SHP77 (cell line): ENCODE measurements around the gene PYM1.
A peak's percentile ranks its signal among the peaks of the same experiment; 100 is the strongest.

Source experiments
- DNase-seq, 2 experiments: peaks; one replicate each; lab custom pipeline; 2025; lab: John Stamatoyannopoulos, UW

Gene PYM1

GRCh38 chr12:55927588-55928502 lies at the start of gene PYM1:
Gene PYM1, minus strand, starts transcription at chr12:55927894. Its CDS starts 133 bp downstream, at chr12:55927761.
- DNase-seq, result peak; percentile 34 to 70

GRCh38 chr12:55974308-55974730 lies 46.6 kb upstream of the PYM1 start:
- DNase-seq, result peak in 1 of 2 experiments; percentile 29

- peak; percentile 99 to 100 for DNase-seq
These were observed 46.1 kb upstream of the PYM1 start, which contains the start of gene RAB5B for GRCh38 chr12:55973599-55974307. Gene RAB5B, plus strand, starts transcription at chr12:55974078. Its CDS starts 12,883 bp downstream, at chr12:55986961.

- no peak for DNase-seq
These were observed 45.4 kb upstream of the PYM1 start for GRCh38 chr12:55972911-55973598.

GRCh38 chr12:55972456-55972855 lies 44.8 kb upstream of the PYM1 start:
- no peak for DNase-seq

GRCh38 chr12:55972042-55972441 lies 44.3 kb upstream of the PYM1 start:
- DNase-seq, result no peak

GRCh38 chr12:55970775-55971174 lies 43.1 kb upstream of the PYM1 start:
- DNase-seq, result no peak

- no peak for DNase-seq
These were observed 41.7 kb upstream of the PYM1 start for GRCh38 chr12:55969356-55969755.

- DNase-seq, result peak; percentile 53 to 81
These were observed 39.0 kb upstream of the PYM1 start, which contains the start of gene CDK2 for GRCh38 chr12:55966408-55967281. Gene CDK2, plus strand, starts transcription at chr12:55966830. Its CDS starts 179 bp downstream, at chr12:55967009.

- peak in 1 of 2 experiments; percentile 6 for DNase-seq
These were observed 38.3 kb upstream of the PYM1 start, which contains the start of gene PMEL for GRCh38 chr12:55965941-55966407. Gene PMEL, minus strand, starts transcription at chr12:55966042. Its CDS starts 31 bp downstream, at chr12:55966011.

GRCh38 chr12:55965240-55965639 lies 37.5 kb upstream of the PYM1 start:
- no peak for DNase-seq

GRCh38 chr12:55963760-55964159 lies 36.1 kb upstream of the PYM1 start:
- no peak for DNase-seq

- DNase-seq, result no peak
These were observed 29.6 kb upstream of the PYM1 start for GRCh38 chr12:55957106-55957859.

- peak in 1 of 2 experiments; percentile 2 for DNase-seq
These were observed 28.3 kb upstream of the PYM1 start for GRCh38 chr12:55955800-55956508.

GRCh38 chr12:55955344-55955743 lies 27.6 kb upstream of the PYM1 start:
- DNase-seq, result no peak

- no peak for DNase-seq
These were observed 18.9 kb upstream of the PYM1 start for GRCh38 chr12:55946553-55946952.

GRCh38 chr12:55942577-55943136 lies 15.0 kb upstream of the PYM1 start:
- DNase-seq, result no peak

- no peak for DNase-seq
These were observed 14.4 kb upstream of the PYM1 start for GRCh38 chr12:55942055-55942454.
